HG02588 (cell line): ENCODE data around the gene SLC12A1.

ENCODE experiments used
- ATAC-seq: cut with Tn5 transposase; IDR thresholded peaks from one replicate; pipeline ENCODE4 v1.9.1; 2021; ENCODE audit warnings: mild to moderate bottlenecking, moderate library complexity; ENCODE audit not compliant: unreplicated experiment

The SLC12A1 gene

DNA sequence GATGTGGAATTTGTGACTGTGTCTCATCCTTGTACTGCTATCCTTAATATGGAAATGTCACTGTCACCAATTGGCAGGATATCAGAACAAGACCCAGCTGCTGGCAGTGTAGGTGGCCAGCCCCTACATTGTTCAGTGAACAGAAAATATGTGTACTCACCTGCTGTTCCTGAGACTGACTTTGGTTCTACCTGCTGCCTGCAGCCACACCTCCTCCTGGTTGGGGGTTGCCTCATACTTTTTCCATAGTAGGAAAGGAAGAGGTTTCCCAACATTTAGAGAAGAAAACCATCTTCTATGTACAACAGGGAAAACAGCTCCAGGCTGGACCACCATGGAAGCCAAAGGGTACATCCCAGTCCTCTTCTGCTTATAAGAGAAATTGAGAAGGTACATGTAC, 35.9 kb downstream of the SLC12A1 start:
- no peak for ATAC-seq

DNA sequence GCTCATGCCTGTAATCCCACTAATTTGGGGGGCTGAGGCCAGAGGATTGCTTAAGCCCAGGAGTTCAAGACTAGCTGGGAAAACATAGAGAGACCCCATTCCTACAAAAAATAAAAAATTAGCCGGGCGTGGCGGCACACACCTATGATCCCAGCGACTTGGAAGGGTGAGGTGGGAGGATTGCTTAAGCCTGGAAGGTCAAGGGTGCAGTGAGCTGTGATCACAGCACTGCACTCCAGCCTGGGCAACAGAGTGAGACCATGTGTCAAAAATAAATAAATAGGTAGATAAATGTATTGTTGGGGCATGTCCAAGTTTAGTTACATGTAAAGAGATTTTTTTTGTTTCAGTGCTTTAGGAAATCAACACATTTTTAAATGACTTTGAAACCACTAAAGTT, 36.4 kb downstream of the SLC12A1 start:
- no peak for ATAC-seq

DNA sequence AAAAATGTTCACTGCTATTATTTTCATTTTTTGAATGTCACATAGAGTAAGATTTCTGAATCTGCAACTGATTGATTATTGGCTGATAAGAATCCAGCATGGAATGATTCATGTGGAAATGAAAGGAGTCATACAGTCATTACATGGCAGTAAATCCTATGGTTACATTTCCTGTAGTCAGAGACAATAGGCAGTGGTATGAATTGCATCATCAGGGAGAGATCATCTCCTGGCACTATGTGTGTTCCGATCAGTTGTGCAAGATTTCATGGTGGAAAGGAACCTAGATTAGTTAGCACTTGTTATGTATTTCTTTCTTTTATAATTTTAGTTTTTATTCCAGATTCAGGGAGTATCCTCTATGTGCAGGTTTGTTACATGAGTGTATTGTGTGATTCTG, 38.8 kb downstream of the SLC12A1 start:
- no peak for ATAC-seq

DNA sequence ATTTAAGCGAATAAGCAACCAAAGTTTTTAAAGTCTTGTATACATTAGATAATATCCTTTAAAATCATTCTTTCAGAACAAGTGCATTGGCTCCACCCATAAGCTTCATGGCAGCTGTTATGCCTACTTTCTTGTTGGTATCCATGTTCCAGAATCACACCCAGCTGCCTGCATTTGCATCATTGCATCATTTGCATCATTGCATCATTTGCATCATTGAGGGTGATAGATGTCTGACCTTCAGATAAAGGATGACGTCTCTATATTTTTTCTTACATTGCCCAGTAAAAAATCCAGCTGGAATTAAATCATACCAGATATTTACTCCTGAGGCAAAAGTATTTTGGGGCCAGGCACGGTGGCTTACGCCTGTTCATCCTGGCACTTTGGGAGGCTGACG, 42.3 kb downstream of the SLC12A1 start:
- ATAC-seq: no peak

DNA sequence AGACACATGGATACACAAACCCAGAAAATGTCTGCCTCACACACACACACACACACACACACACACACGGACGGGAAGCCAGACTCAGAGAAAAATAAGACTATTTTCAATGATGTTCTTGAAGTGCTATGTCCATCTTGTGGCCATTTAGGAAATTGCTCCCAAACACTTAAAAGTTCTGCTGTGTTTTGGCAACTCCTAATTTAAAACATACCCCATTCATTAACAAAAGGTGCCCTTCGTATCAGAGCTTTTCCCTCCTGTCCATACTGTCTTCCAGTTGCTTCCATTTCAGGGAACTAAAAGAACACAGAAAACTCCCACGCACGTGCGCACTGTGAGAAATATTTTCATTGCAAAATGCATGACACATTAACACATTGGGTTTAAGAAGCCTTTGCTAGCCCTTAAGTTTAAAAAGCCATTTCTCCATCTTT, 44.6 kb downstream of the SLC12A1 start:
- ATAC-seq: no peak

DNA sequence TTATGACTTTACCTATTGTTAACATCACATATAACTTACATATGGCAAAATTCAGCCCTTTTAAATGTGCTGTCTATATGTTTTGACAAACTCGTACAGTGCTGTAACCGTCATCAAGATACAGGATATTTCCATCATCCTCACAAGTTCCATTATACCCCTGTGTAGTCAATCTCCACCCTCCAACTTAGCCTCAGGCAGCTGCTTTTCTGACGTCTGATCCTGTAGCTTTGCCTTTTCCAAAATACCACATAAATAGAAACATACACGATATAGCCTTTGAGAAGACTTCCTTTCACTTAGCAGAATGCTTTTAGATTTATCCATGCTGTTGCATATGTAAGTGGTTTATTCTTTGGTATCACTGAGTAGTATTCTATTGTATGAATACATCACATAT, 47.1 kb downstream of the SLC12A1 start:
- ATAC-seq: no peak

DNA sequence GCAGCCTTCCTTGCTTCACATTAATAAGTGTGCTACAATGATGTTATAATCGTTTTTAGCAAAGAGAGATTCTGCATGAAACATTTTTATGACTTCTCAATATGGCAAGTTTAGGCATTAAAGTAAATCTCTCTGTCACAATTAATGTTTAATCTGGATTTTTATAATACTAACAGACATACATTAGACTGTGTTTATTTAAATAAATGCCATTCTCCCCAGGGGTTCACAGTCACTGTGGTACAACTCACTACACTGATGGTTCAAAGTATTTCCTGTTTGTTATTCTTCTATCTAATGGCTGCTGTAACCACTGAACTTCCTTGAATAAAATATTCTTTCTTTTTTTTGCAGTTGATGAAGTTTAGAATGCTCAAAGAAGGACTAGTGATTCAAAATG, 59.0 kb downstream of the SLC12A1 start:
- no peak for ATAC-seq

DNA sequence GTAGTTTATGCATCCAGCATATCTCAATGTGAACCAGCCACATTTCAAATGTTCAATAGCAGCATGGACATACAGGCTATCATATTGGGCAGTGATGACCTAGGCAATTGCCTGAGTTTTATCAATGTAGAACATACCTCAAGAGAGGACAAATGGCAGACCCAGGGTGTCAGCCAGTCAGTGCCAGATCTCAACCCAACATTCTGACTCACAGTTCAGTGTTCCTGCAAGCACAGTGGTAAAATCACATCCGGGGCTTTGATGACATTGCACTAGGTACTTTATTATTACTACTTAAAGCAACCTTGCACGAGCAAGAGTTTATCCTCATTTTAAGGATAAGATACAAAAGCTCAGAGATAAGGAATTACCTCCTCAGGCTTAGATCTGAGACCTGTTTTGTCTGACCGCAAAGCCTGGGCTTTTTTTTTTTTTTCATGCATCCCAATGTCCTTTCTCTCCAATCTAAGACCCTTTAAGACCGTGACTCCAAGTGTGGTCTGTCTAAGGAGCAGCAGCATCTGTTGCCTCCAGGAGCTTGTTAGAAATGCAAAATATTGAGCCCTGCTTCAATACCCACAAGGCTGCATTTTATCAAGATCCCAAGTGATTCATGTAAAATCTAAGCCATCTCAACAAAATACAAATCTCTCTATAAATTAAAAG, 60.1 kb downstream of the SLC12A1 start:
- no peak for ATAC-seq

DNA sequence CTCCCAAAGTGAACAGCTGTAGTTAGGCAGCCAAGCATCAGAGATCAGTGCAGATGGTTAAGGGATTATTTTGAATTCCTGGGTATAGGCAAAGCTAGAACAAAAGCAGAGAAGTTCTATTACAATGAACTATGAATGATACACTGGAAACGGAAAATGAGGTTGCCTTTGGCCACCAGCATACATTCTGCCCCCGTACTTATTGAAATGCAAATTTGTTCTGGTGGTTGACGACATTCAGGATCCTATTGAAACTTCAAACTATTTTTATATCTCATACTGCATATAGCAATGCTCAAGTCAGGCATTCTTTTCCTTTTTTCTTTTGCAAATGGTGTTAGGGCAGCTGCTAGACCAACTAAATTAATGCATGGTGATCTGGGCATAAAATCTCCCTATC, 61.7 kb downstream of the SLC12A1 start:
- ATAC-seq: no peak

DNA sequence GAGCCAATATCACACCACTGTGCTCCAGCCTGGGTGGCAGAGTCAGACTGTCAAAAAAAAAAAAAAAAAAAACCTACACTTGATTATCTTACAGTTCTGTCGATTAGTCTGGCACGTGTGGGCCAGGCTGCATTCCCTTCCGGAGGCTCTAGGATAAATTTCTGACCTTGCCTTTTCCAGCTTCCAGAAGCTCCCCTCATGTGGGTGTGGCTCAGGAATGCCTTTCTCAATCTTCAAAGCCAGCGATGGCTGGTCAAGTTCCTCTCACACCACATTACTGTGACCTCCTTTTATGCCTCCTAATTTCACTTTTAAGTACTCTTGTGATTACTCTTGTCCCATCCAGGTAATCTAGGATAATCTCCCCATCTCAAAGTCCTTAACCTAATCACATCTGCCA, 66.9 kb downstream of the SLC12A1 start:
- ATAC-seq: no peak

DNA sequence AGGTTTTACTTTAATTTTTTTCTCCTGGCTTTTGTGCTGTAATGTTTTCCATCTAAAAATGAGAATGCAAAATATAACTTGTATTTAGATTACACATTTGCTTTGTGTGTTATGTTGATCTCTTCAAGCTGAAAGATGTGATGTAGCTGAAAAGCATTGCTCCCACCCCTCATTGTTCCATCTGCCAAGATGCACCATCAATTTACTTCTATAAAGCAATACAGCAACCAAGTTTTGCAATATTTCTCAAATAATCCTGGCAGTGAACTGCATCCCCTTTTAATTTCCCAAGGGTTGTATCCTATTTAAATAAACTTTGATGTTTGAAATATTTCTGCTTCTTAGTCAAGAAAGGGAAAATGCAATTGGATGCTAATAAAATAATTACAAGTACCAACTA, 72.6 kb downstream of the SLC12A1 start:
- ATAC-seq: no peak

DNA sequence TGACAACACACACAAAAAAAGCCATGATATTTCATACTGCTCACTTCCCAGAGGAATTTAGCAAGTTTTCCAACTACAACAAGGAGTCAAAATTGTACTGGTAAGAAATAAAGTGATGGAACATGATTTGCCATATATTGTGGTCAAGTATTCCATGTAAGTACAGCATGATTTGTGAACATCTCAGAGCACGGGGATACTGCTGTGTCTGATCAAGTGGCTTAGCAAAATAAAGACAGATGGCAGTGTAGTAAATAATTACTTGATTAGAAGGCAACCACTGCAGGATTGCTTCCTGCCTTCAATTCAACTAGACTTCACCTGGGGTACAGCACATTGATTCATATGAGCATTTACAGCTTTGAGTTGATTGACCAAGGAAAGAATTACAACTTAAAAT, 73.5 kb downstream of the SLC12A1 start:
- ATAC-seq: no peak

DNA sequence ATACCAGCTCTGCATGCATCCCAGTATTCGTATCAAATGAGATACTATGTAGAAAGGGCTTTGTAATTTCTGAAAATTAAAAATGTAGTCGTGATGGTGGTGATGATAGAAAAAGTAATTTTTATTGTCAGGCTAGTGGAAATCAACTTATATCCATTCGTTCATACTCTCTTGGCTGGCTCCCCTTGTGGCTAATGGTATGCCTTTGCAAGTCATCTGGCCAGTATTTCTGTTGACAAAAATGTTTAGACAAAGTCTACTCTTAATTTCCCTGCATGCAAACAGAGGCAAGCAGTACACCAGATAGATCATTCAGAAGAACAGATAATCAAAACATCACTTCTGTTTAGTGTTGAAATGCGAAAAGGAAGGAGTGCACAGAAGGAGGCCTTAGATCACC, 75.6 kb downstream of the SLC12A1 start:
- no peak for ATAC-seq

DNA sequence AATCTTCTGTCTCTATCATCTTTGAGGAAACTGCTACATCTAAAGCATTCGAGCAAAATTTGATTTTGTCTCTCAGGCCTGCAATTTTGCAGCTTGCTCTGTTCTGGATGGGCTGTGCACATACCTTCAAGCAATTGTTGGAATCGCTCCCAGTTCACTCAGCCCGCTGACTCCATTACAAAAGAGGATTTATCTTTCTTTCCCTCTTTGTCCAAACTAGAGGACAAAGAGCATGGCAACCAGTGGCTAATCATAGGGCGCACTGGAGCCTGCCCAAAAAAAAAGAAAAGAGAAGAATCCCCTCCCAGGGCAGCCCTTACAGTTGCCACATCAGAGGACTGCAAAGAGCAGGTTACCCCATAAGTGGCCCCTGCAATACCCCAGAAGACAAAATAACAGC, 76.1 kb downstream of the SLC12A1 start:
- no peak for ATAC-seq

DNA sequence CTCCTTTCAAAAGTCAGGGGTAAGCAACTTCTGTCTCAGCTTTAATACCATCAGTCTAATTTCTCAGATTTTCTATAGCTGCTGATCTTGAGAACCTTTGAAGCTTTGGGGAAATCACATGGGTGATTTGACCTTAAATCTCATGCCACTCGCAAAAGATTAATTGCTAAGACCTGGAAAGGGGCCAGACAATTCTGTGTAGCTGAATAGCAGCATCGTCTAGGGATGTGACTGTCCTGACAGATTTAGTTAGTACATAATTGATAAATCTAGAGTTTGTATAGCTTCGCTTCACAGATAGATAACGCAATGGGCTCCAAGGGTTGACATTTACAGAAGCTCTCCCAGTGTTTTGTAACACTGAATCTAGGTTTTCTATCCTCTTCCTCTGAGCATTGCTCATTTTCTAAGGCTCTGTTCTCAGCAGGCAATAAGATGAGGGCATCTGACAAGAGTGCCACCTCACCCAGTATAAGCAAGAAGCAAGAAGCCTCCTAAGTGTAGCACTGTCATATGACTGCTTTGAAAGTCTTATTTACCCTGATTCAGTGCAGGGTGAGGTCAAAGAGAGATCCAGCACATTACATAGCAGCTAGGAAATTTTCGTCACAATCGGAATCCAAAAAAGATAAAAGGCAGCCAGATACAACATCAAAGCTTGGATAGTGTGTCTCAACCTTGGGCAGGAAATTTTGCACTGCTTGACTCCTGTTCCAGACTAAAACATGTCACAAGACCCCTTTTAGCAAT, 77.5 kb downstream of the SLC12A1 start:
- no peak for ATAC-seq

DNA sequence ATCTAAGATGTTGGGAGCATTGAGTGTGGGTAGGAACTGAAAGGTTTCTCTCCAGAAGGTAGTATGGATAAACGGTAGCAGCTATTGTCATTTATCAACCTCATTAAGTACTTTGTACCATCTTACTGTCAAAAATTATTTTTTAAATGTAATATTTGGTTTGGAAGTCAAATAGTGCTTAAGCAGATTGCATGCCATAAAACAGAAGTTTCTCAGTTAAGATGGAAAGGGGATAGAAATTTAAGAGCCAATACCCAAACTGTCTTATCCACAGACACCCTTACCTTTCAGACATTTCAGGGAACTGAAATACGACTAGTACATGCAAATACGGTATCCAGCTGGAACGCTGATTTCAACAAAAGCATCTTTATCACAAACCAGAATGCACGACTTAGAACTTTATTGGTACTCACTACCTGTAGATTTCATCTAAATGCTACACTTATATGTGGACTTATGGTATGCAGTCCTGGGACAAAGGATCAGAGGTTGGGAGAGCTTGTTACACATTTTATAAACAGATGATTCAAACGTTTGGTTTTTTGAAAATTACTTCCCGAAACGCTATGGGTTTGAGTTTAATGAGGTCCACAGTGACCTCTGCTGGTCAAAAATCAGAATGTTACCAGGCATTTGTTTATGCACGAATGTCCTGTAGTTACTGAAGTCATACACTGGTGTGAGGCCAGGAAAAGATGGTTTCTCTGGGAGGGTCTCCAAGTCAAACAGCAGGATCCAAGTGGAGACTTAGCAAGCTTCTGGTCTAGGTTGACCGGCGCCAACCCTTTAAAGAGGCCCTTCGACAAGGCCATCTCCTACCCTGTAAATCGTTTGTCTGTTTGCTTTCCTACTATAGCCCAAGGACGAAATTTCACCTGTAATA, 79.5 kb downstream of the SLC12A1 start:
- no peak for ATAC-seq

DNA sequence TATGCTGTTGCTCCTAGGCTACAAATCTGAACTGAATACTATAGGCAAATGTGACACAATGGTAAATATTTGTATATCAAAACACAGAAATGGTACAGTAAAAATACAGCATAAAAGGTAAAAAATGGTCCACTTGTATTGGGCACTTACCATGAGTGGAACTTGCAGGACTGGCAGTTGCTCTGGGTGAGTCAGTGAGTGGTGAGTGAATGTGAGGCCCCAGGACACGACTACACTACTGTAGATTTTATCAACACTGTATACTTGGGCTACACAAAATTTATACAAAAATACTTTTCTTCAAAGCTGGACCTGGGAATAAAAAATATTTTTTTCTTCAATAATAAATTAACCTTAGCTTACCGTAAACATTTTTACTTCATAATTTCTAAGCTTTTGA, 83.5 kb downstream of the SLC12A1 start:
- ATAC-seq: no peak

DNA sequence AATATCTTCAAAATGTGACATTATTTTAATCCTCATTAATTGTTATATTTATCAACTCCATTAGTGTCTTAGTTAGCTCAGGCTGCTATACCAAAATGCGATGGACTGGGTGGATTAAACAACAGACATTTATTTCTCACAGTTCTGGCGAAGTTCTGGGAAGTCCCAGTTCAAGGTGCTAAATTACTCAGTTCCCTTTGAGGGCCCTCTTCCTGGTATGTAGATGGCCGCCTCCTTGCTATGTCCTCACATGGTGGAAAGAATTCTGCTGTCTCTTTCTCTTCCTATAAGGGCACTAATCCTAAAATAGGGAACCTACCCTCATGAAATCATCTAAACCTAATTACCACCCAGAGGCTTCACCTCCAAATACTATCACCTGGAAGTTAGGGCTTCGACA, 86.4 kb downstream of the SLC12A1 start:
- no peak for ATAC-seq

DNA sequence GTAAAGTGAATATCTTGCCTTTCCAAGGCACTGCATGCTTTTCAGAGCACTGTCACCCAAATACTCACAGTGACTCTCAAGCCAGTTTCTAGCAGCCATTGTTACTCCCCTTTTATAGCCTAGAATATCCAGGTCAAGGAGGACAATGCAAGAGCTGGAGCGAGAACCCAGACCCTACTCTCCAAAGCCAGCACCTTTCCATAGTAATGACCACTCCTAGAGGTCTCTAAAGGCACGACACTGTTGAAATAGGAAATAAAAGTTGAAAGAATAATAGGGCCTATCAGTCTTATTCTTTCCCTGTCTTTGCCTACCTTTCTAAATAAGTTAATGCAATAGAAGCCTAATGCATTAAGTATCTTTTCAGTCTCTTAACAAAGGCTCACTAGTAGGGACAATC, 91.6 kb downstream of the SLC12A1 start:
- no peak for ATAC-seq

DNA sequence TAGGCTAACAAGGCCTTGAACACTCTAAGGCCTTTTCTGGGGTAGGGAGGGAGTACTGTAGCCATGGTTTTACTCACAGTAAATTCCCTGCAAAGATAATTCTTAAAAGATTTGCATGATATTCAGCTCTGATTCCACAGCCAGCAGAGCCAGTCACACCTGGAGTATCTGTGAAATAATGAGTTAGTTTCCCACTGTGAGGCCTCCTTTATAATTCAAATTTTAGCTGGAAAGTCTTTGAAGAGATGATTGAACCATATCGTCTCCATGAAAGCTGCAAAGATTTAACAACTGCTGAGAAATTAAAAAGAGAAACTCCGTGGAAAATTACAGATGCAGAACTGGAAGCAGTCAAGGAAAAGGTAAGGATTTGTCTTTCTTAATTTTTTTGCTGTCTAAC, 92.8 kb downstream of the SLC12A1 start:
- no peak for ATAC-seq

DNA sequence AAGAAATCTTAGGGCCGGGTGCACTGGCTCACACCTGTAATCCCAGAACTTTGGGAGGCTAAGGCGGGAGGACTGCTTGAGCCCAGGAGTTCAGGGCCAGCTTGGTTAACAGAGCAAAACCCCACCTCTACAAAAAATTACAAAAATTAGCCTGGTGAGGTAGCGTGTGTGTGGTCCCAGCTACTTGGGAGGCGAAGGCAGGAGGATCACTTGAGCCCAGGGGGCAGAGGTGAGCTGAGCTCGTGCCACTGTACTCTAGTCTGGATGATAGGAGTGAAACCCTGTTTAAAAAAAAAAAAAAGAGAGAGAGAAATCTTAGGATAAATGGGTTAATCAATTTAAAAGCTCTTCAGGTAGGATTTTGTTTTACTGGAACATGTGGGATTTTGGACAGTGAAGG, 93.9 kb downstream of the SLC12A1 start:
- ATAC-seq: no peak

DNA sequence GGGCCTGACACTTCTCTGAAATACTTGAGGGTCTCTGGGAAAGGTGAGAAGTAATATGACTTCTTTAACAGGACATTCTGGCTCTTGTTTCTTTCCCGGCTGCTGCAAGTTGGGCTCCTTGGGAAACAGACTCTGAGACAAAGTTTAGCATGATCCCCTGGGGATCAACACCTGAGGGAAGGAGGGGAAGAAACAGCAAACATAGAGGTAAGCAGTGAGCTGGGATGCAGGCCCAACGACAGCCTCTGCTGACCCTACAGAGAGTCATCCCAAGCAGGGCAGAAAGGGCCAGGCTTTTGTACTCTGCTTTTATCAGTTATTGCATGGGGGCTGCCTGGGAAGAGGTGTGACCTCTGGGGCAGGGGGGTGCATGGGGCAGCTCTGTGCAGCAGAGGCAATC, 98.3 kb downstream of the SLC12A1 start:
- ATAC-seq: no peak
